GF-D8 (cell line): ENCODE data around the gene SVBP.

Experiments used
- DNase-seq: peaks from one replicate; lab custom pipeline; 2025; lab: John Stamatoyannopoulos, UW

SVBP gene

DNA sequence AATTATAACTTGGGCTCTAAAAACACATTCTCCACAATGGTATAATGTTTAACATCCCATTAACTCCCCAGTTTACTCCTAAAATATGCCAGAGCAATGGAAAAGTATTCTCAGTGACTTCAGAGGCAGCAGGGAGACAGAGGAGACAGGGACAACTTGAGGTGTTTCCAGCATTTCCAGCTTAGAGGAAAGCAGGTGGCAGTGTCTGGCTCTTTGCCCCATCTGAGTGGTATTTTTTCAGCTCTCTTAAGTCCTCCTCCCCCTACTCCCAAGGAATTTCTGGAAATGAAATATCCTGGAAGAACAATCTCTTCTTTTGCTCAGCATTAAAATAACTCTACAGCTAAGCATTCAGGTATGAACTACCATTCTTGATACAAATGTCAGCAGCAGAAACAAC lies 11.0 kb downstream of the SVBP start:
- DNase-seq, result no peak

DNA sequence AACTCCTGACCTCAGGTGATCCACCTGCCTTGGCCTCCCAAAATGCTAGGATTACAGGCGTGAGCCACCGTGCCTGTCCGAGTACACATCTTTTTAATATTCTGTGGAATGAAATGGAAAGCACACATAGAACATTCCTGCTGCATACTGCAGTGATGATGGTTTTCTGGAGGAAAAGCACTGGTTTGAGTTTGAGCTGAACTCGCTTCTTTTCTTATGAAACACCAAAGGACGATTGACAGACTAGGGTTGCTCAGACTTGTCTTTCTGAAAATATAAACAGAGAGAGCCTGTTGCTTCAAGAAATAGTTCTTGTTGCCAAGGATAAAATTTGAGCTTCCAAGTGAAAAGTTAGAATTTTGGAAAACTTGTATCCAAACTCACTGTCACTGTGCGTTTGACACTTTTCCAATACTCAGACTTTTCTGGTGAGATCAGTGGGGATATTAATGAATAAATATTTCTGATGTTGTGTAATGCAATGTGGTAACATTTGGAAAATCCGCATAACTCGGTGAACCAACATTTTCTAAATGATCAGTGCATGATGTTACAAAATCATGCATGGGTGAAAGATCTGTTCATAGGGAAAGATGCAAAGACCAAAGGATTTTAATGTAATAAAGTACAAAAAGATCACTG lies 15.2 kb downstream of the SVBP start:
- no peak for DNase-seq

DNA sequence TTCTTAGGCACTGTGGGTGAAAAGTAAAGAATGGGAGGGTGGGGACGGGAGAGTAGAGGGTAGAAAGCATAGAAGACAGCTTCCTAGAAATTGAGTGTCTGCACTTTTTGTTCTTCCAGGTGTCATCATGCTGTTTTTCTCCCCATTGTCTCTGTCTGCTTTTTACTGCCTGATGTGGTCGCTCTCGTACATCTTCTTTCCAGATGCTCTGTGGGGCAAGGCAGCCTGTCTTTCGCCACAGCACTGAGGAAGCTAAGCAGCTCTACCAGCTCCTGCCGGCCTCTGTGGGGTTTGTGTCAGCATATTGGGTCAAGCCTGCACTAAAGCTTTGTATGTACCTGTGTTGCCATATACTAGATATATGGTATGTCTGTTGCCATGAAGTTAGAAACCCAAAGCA lies 19.2 kb downstream of the SVBP start:
- DNase-seq, result no peak

GRCh38 chr1:42797414-42797813 lies 19.8 kb downstream of the SVBP start:
- DNase-seq, result no peak

- DNase-seq, result no peak
These were observed 23.4 kb downstream of the SVBP start for GRCh38 chr1:42793824-42794223.

DNA sequence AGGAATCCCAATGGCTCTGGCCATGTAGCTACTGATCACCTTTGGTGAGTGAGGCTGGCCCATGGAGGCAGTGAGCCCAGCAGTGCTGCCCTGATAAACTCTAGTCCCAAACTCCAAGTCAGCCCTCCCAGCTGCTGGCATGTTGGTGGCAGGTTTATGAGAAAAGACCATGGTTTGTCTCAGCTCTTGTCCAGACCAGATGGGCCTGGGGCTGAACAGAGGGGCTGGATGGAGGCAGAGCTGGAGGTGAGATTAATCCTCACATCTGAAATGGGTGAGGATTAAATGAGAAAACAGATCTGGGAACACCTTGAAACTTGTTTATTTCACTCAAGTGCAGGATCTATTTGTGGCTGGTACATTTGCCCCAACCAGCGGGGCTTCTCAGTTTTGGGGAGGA lies 29.2 kb downstream of the SVBP start:
- no peak for DNase-seq

- no peak for DNase-seq
These were observed 31.1 kb downstream of the SVBP start for GRCh38 chr1:42786097-42786496.

GRCh38 chr1:42784946-42785693 lies 32.1 kb downstream of the SVBP start, which contains the start of gene TMEM269:
Gene TMEM269 (plus strand): TSS chr1:42784991. CDS start chr1:42789894, 4,903 bp downstream.
- DNase-seq, result no peak

DNA sequence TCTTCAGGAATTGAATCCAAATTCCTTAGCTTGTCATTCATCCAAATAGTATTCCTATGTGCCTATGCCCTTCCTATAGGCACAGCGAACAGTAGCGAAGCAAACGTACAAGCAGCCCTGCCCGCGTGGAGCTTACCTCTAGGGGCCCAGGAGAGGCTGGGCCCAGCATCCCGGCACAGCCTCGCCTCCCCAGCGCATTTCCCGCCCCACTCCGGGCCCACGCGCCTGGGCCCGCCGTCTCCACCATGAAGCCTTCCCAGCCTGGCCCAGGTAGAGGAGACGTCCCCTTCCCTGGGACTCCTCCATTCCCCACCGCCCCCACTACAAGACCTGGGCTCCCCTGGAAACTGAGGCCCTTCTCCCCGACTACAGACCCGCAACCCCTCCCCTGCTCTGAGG lies 32.7 kb downstream of the SVBP start:
- no peak for DNase-seq

GRCh38 chr1:42783092-42783491 lies 34.1 kb downstream of the SVBP start:
- DNase-seq, result no peak

GRCh38 chr1:42780176-42780575 lies 37.0 kb downstream of the SVBP start:
- no peak for DNase-seq

GRCh38 chr1:42779725-42780124 lies 37.5 kb downstream of the SVBP start:
- no peak for DNase-seq

- no peak for DNase-seq
These were observed 39.3 kb downstream of the SVBP start for GRCh38 chr1:42777852-42778251.

GRCh38 chr1:42776502-42776901 lies 40.7 kb downstream of the SVBP start:
- no peak for DNase-seq

GRCh38 chr1:42774928-42775526 lies 42.2 kb downstream of the SVBP start:
- no peak for DNase-seq

DNA sequence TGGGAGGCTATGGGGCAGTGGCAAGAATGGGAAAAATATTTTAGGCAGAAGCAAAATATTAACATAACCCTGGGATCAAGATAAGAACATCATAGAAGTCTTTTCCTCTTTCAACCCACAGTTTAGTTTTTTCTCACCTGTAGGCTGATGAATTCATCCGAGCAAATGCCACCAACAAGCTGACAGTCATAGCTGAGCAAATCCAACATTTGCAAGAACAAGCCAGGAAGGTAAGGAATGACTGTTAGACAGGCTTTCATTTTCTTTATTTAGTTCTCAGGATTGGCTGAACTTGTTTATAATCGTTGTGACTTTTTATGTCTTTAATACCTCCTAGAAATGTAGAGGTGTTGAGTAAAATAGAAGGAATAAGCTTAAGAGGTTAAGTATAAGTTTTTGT lies 43.8 kb downstream of the SVBP start:
- no peak for DNase-seq

- DNase-seq, result no peak
These were observed 47.4 kb downstream of the SVBP start for GRCh38 chr1:42769811-42770210.

GRCh38 chr1:42768172-42768571 lies 49.0 kb downstream of the SVBP start:
- no peak for DNase-seq

- DNase-seq, result no peak
These were observed 49.6 kb downstream of the SVBP start for GRCh38 chr1:42767510-42768000.

DNA sequence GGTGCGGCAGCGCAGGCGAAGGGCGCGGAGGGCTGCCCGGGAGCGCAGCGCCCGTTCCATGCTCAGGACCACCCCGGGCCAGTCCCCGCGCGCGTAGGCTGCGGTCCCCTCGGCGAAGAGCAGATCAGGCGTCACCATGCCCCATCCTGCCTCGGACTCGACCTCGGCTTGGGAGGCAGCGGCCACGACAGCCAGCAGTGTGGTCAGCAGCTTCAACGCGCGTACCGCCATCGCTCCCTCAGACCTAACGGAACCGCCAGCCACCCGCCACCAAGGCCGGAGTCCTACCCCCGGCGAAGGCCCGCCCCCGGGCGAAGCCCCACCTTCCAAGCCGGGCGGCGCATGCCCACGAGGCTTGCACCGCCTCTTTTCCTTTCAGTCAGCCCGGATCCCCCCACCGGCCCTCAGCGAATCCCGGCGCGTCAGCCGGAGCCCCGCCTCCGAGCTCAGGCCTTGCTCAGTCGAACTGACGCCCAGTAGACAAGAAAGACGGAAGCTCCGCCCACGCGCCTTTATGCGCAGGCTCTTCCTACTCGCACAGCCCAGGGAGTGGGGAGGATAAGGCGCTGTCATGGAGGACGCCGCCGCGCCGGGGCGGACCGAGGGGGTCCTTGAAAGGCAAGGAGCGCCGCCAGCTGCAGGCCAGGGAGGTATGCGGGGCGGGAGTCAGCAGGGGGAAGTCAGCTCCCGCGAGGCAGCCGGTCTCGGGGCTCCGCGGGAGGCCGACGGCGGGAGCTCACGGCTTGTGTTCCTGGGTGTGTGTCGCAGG lies 50.3 kb downstream of the SVBP start, which contains the start of the genes C1orf50 and P3H1:
TSS of gene C1orf50 (plus strand) at position 509 of the 769 bp plus-strand sequence. CDS start at position 572, 63 bp downstream.
TSS of gene P3H1 (minus strand) at position 288 of the 769 bp plus-strand sequence. CDS start at position 231, 57 bp downstream.
- peak; percentile 91 for DNase-seq

GRCh38 chr1:42765832-42766740 lies 51.1 kb downstream of the SVBP start:
- no peak for DNase-seq
